ENCODE results near the gene RASL10A. TPM values are rescaled to one million over a fixed set of nuclear protein-coding genes. Genes with fewer than 3 reads are reported as not detected.

The RASL10A gene
- not detected in 2 replicates for total RNA-seq

GRCh38 chr22:29315286-29316140, at the start of gene RASL10A:
TSS of gene RASL10A (minus strand) at chr22:29315697. CDS start at chr22:29315246, 451 bp downstream.

GRCh38 chr22:29306175-29306834, 9.2 kb downstream of the RASL10A start, which contains the start of gene GAS2L1:
TSS of gene GAS2L1 (plus strand) at chr22:29306650. CDS start at chr22:29308106, 1,456 bp downstream.

GRCh38 chr22:29267858-29268510, 47.5 kb downstream of the RASL10A start, which contains the start of the genes EWSR1 and RHBDD3:
TSS of gene EWSR1 (plus strand) at chr22:29268268. CDS start at chr22:29268337, 69 bp downstream.
TSS of gene RHBDD3 (minus strand) at chr22:29267981. CDS start at chr22:29265626, 2,355 bp downstream.

Other genes with a start within 250 kb of the RASL10A start
- gene KREMEN1, start 242.7 kb downstream of the RASL10A start, total RNA-seq: 8.3 and 13.9 TPM in 2 replicates
- 0.50 TPM in 1 of 2 replicates, not detected in the other for gene EMID1, start 109.8 kb downstream of the RASL10A start, total RNA-seq
- gene RHBDD3, start 47.7 kb downstream of the RASL10A start, total RNA-seq: 21.8 and 22.8 TPM in 2 replicates
- 179 and 197 TPM in 2 replicates for gene EWSR1, start 47.4 kb downstream of the RASL10A start, total RNA-seq
- gene GAS2L1, start 9.0 kb downstream of the RASL10A start, total RNA-seq: 11.3 and 15.4 TPM in 2 replicates
- 65.5 and 72.1 TPM in 2 replicates for gene AP1B1, start 72.9 kb upstream of the RASL10A start, total RNA-seq
- not detected in 2 replicates for gene RFPL1, start 122.9 kb upstream of the RASL10A start, total RNA-seq
- 0.33 and 0.44 TPM in 2 replicates for gene NEFH, start 164.5 kb upstream of the RASL10A start, total RNA-seq
- gene THOC5, start 238.1 kb upstream of the RASL10A start, total RNA-seq: 54.4 and 73.1 TPM in 2 replicates